Keratinocyte (primary cell): ENCODE results near the gene PARP3. TPM values are rescaled to one million over a fixed set of nuclear protein-coding genes. Genes with fewer than 3 reads are reported as not detected.
"Not testable (repeated sequence)": the region's sequence is repeated elsewhere in the genome, so short reads cannot be mapped to it uniquely, and the experiment has no call there.

Experiments used
- DNase-seq: peaks from one replicate; pipeline ENCODE4 v3.0.0-alpha.2; 2011; ENCODE audit warnings: low read depth, missing footprints, low spot score
- FAIRE-seq: peaks from 2 replicates; lab custom pipeline; 2011; peaks lifted over from hg19 to GRCh38; lab: Jason Lieb, UNC
- H2AFZ ChIP-seq: 2 replicates; pipeline ENCODE4 v1.6.0; 2012; ENCODE audit warnings: low read length, control low read depth, inconsistent platforms; ENCODE audit not compliant: control insufficient read depth
- H3K27ac ChIP-seq: 2 replicates; pipeline ENCODE4 v1.5.1; 2011; ENCODE audit warnings: low read length; ENCODE audit not compliant: control insufficient read depth, insufficient read depth
- H3K27me3 ChIP-seq: 3 replicates; pipeline ENCODE4 v1.6.0; 2011; ENCODE audit warnings: low read length; ENCODE audit not compliant: control insufficient read depth, insufficient read depth; ENCODE audit errors: extremely low read depth
- H3K36me3 ChIP-seq, 2 experiments: 2 replicates in 1 of 2; 3 replicates in 1 of 2; pipeline ENCODE4 v1.5.1; 2011; ENCODE audit warnings: low read length in 2 of 2, mild to moderate bottlenecking in 1 of 2; ENCODE audit not compliant: control insufficient read depth in 2 of 2, insufficient read depth in 2 of 2; ENCODE audit errors: extremely low read depth in 1 of 2
- H3K4me1 ChIP-seq: 3 replicates; pipeline ENCODE4 v1.5.1; 2011; ENCODE audit warnings: low read length; ENCODE audit not compliant: control insufficient read depth, insufficient read depth; ENCODE audit errors: extremely low read depth
- H3K4me2 ChIP-seq: 3 replicates; pipeline ENCODE4 v1.6.0; 2011; ENCODE audit warnings: low read depth, low read length; ENCODE audit not compliant: control insufficient read depth, insufficient read depth; ENCODE audit errors: extremely low read depth
- H3K4me3 ChIP-seq, 3 experiments: fragments of 200-600 bp in 1 of 3; sonication (generic) in 1 of 3; 2 replicates in 2 of 3; 3 replicates in 1 of 3; pipeline ENCODE4 v1.5.1; 2011 to 2016; ENCODE audit warnings: low read length in 3 of 3, mild to moderate bottlenecking in 3 of 3, control low read depth in 2 of 3, inconsistent platforms in 1 of 3, low read depth in 1 of 3, mixed read lengths in 1 of 3, mixed run types in 1 of 3, moderate library complexity in 1 of 3; ENCODE audit not compliant: control insufficient read depth in 2 of 3, insufficient read depth in 2 of 3; ENCODE audit errors: extremely low read depth in 1 of 3
- H3K79me2 ChIP-seq: 2 replicates; pipeline ENCODE4 v1.6.0; 2012; ENCODE audit warnings: low read length; ENCODE audit not compliant: control insufficient read depth, insufficient read depth
- H3K9ac ChIP-seq: 3 replicates; pipeline ENCODE4 v1.6.0; 2011; ENCODE audit warnings: low read length; ENCODE audit not compliant: control insufficient read depth, insufficient read depth; ENCODE audit errors: extremely low read depth
- H3K9me1 ChIP-seq: 3 replicates; pipeline ENCODE4 v1.6.0; 2011; ENCODE audit warnings: low read length; ENCODE audit not compliant: control insufficient read depth, insufficient read depth; ENCODE audit errors: extremely low read depth
- H3K9me3 ChIP-seq: 2 replicates; pipeline ENCODE4 v1.5.1; 2012; ENCODE audit warnings: low read depth, low read length; ENCODE audit not compliant: control insufficient read depth
- H4K20me1 ChIP-seq: 3 replicates; pipeline ENCODE4 v1.6.0; 2011; ENCODE audit warnings: low read length; ENCODE audit not compliant: control insufficient read depth, insufficient read depth; ENCODE audit errors: extremely low read depth
- EZH2 ChIP-seq: IDR thresholded peaks from one replicate; pipeline ENCODE4 v1.6.1; 2012; ENCODE audit warnings: inconsistent platforms, mild to moderate bottlenecking, low read length, moderate library complexity
- dilution Hi-C: fragments of 300-500 bp; cut with MboI; formaldehyde crosslinking; loops from one replicate; pipeline ENCODE4 v1.7.0; 2020; ENCODE audit warnings: low sequenced_read_pairs; ENCODE audit not compliant: extremely low pct_ligation_motif_present
- polyA plus RNA-seq, 5 experiments: library from polyadenylated mRNA; depleted of rRNA in 3 of 5; stranded (reverse) in 3 of 5; stranded (forward) in 1 of 5; unstranded in 1 of 5; fragments of >200 nt; gene quantifications; 1 replicate in 1 of 5; 2 replicates in 3 of 5; 3 replicates in 1 of 5; pipeline versions ENCODE4 v1.2.1 to v1.2.3, GENCODE V29; 2011 to 2012; ENCODE audit warnings: missing spikeins in 2 of 5, low read depth in 1 of 5, low replicate concordance in 1 of 5
- TF ChIP-seq, protein P1 (sequence below), 3 experiments: IDR thresholded peaks in 1 of 3; conservative IDR thresholded peaks in 1 of 3; optimal IDR thresholded peaks in 1 of 3; 2 replicates in 2 of 3; 3 replicates in 1 of 3; pipeline versions ENCODE3 to v1.5.1; 2011; ENCODE audit warnings: low read length in 3 of 3, mild to moderate bottlenecking in 3 of 3, moderate library complexity in 2 of 3, control low read depth in 1 of 3, inconsistent platforms in 1 of 3; ENCODE audit not compliant: insufficient read depth in 2 of 3; ENCODE audit errors: extremely low read depth in 1 of 3

The PARP3 gene
- polyA plus RNA-seq, 1 donor (not counting 4 experiments of a cell fraction or from before 2014, with no cell fraction given), result 6.4 TPM

DNA sequence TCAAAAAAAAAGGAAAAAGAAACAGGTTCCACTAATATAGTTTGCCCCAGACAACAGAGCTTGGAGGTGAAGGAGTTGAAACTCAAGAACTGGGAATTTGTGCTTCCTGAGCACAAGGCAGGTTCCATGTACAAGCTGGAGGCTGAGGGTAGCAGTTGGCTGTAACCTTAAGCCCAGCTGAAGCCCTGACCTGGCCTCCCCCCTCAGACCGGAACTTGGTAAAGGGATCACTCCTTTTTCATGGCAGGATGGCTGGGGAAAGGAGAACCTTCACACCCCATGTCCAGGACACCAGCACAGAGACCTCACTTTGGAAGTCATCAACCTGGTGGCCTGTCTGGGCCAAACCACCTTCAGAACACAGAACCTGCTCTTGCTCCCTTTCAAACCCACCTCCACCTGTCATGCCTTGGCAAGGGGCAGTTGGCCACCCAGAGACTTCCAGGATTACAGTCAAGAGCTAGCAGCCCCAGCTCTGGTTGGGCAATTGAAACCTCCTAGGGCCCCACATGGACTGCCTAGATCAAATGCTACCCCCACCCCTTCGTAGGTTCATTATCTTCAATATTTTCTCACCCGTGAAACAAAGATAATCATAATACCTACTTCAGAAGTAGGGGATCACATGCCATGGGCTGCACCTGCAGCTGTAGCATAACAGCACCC is 50.0 kb downstream of the PARP3 start:
- TF ChIP-seq, protein P1, sequence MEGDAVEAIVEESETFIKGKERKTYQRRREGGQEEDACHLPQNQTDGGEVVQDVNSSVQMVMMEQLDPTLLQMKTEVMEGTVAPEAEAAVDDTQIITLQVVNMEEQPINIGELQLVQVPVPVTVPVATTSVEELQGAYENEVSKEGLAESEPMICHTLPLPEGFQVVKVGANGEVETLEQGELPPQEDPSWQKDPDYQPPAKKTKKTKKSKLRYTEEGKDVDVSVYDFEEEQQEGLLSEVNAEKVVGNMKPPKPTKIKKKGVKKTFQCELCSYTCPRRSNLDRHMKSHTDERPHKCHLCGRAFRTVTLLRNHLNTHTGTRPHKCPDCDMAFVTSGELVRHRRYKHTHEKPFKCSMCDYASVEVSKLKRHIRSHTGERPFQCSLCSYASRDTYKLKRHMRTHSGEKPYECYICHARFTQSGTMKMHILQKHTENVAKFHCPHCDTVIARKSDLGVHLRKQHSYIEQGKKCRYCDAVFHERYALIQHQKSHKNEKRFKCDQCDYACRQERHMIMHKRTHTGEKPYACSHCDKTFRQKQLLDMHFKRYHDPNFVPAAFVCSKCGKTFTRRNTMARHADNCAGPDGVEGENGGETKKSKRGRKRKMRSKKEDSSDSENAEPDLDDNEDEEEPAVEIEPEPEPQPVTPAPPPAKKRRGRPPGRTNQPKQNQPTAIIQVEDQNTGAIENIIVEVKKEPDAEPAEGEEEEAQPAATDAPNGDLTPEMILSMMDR (optimal IDR thresholded peaks at IDR 0.05 in 1 of 3, IDR thresholded peaks at IDR 0.05 in 1 of 3, conservative IDR thresholded peaks at IDR 0.05 in 1 of 3; ENCODE audit: extremely low read depth in 1 of 3, insufficient read depth in 2 of 3, low read length in 3 of 3), result no peak
- TF ChIP-seq EZH2, result no peak
- Histone ChIP-seq H2AFZ (no peak overlapping the region), H3K36me3 (peaks cover 23 to 39% of the 10 kb centered on the region in 2 experiments), H4K20me1 (peaks cover 9% of the 10 kb centered on the region), H3K9me1 (peaks cover 3% of the 10 kb centered on the region), H3K4me2 (peak overlapping the region; percentile 16), H3K9me3 (no peaks in the 10 kb centered on the region), H3K27me3 (no peaks in the 10 kb centered on the region), H3K4me3 (no peak overlapping the region), H3K4me1 (peaks cover 18% of the 10 kb centered on the region), H3K9ac (no peak overlapping the region), H3K27ac (no peak overlapping the region), H3K79me2 (peaks cover 32% of the 10 kb centered on the region)
- dilution Hi-C loops, result no loop called here
- FAIRE-seq (no peak), DNase-seq (no peak)

DNA sequence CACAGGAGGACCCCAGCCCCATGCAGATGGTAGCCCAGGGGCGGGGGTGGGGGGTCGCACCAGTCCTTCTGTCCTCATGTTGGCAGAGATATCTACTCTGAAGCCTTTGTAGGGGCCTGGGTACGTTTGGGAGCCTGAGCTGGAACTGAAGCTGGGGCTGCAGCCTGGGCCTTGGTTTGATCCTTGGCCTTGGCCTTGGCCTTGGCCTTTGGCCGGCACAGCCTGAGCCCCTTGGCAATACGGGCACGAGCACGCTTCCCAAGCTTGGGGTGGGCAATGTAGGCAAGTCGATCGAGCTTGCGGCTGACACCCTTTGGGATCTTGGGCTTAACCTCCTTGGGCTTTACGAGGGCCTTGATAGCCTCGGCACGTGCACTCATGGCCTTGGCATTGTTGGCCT is 51.5 kb downstream of the PARP3 start:
- H3K27me3 ChIP-seq, FAIRE-seq, H3K9ac ChIP-seq, H3K9me3 ChIP-seq, H2AFZ ChIP-seq, H3K27ac ChIP-seq, H4K20me1 ChIP-seq, DNase-seq, H3K9me1 ChIP-seq, H3K4me3 ChIP-seq, dilution Hi-C loops: not testable (repeated sequence)
- Histone ChIP-seq H3K79me2 (peaks cover 32% of the 10 kb centered on the region), H3K4me2 (peak overlapping the region; percentile 99), H3K4me1 (peaks cover 25% of the 10 kb centered on the region), H3K36me3 (peaks cover 23 to 39% of the 10 kb centered on the region in 2 experiments)
